Mucosa of descending colon (tissue), 3 donors: Measurements from ENCODE around the gene NCDN. TPM values are rescaled to one million over a fixed set of nuclear protein-coding genes. Genes with fewer than 3 reads are reported as not detected.

Experiments
- ATAC-seq: fragments of 200-7000 bp; cut with Tn5 transposase; one replicate; pipeline ENCODE4 v1.9.1; 2020; ENCODE audit warnings: mild to moderate bottlenecking, moderate library complexity
- DNase-seq, 3 donors: peaks; one replicate each; pipeline ENCODE4 v3.0.0-alpha.2; 2020
- H3K36me3 ChIP-seq: fragments of 200-600 bp; one replicate; pipeline ENCODE4 v1.8.0; 2021; ENCODE audit warnings: low read depth, mild to moderate bottlenecking
- H3K4me1 ChIP-seq: fragments of 200-600 bp; one replicate; pipeline ENCODE4 v1.8.0; 2021; ENCODE audit warnings: low read depth, mild to moderate bottlenecking
- H3K4me3 ChIP-seq: fragments of 200-600 bp; one replicate; pipeline ENCODE4 v1.8.0; 2021; ENCODE audit warnings: mild to moderate bottlenecking
- H3K9me3 ChIP-seq: fragments of 200-600 bp; one replicate; pipeline ENCODE4 v1.8.0; 2021; ENCODE audit warnings: mild to moderate bottlenecking
- CTCF ChIP-seq: fragments of 200-600 bp; IDR thresholded peaks from one replicate; pipeline ENCODE4 v1.8.0; 2022; ENCODE audit warnings: antibody characterized with exemption, mild to moderate bottlenecking
- intact Hi-C, 2 donors: fragments of 100-400 bp; cut with DNase I in 1 of 2; cut with micrococcal nuclease in 1 of 2; formaldehyde crosslinking; loops; one replicate each; pipeline versions ENCODE4 v1.11.0 to v1.11.1; 2022; cut with DNase I, micrococcal nuclease
- total RNA-seq, 3 donors: library from RNA; stranded (reverse); fragmentation: NEBNext Ultra II Directional in 2 of 3; extraction: Animal tissue kit (Norgen Biotek cat#: 25700) in 2 of 3; gene quantifications; one replicate each; pipeline versions ENCODE4 v1.2.1 to v1.2.4, GENCODE V29; 2021 to 2023
- donor health status: DM: no; HTN: no; CAD: no; lungs with moderate emphysema.
- donor health status: DM: no; HTN: no; CAD: no.
- donor health status: DM: no; HTN: yes; CAD: no.

NCDN gene
- total RNA-seq, 3 donors from 2014 or later = 6.7 to 30.4 (median 11.2) TPM

- TF ChIP-seq CTCF = no peak
- intact Hi-C loops = no loop called here
- peaks cover 13% of the 10 kb centered on the region for H3K36me3 ChIP-seq
- H3K9me3 ChIP-seq = no peaks in the 10 kb centered on the region
- ATAC-seq (no peak), DNase-seq (no peak)
- H3K4me1 ChIP-seq = no peaks in the 10 kb centered on the region
- H3K4me3 ChIP-seq = no peak overlapping the region
Measured at GRCh38 chr1:35605867-35606182, 48.2 kb downstream of the NCDN start.

- no peaks in the 10 kb centered on the region for H3K4me1 ChIP-seq
- ATAC-seq = no peak
- DNase-seq = no peak
- TF ChIP-seq CTCF = no peak
- peaks cover 13% of the 10 kb centered on the region for H3K36me3 ChIP-seq
- no peaks in the 10 kb centered on the region for H3K9me3 ChIP-seq
- intact Hi-C loops = no loop called here
- no peak overlapping the region for H3K4me3 ChIP-seq
Measured at GRCh38 chr1:35611655-35612054, 54.1 kb downstream of the NCDN start.

GRCh38 chr1:35615440-35615839 lies 57.8 kb downstream of the NCDN start:
- Histone ChIP-seq H3K36me3 (no peaks in the 10 kb centered on the region), H3K9me3 (no peaks in the 10 kb centered on the region), H3K4me1 (no peaks in the 10 kb centered on the region), H3K4me3 (no peak overlapping the region)
- ATAC-seq (no peak), DNase-seq (no peak)
- no peak for TF ChIP-seq CTCF
- intact Hi-C loops = no loop called here

Other genes starting within 250 kb of the NCDN start
- 10 to 100 TPM; 59.6 to 84.6 (median 75.7) TPM for gene KIAA0319L, start 396 bp upstream of the NCDN start, total RNA-seq
- under 1 TPM; 0.27 to 0.79 (median 0.67) TPM for gene TFAP2E, start 15.5 kb downstream of the NCDN start, total RNA-seq
- gene PSMB2, start 83.7 kb downstream of the NCDN start, total RNA-seq = 10 to 100 TPM; 34.8 to 62.9 (median 39.7) TPM
- 10 to 100 TPM in 1 of 3 donors, 1 to 10 TPM in 1, under 1 TPM in 1; 0.87 to 23.1 (median 3.9) TPM for gene C1orf216, start 161.1 kb downstream of the NCDN start, total RNA-seq
- gene CLSPN, start 212.2 kb downstream of the NCDN start, total RNA-seq = 1 to 10 TPM; 1.4 to 8.6 (median 2.3) TPM